IPS-NIHi7 (cell line): ENCODE measurements around the gene PSG3.
"Not testable (repeated sequence)": the region's sequence is repeated elsewhere in the genome, so short reads cannot be mapped to it uniquely, and the experiment has no call there.

Experiments
- DNase-seq: peaks from one replicate; pipeline ENCODE4 v3.0.0; 2012; ENCODE audit warnings: mixed read lengths; ENCODE audit errors: extremely low spot score

Gene PSG3

DNA sequence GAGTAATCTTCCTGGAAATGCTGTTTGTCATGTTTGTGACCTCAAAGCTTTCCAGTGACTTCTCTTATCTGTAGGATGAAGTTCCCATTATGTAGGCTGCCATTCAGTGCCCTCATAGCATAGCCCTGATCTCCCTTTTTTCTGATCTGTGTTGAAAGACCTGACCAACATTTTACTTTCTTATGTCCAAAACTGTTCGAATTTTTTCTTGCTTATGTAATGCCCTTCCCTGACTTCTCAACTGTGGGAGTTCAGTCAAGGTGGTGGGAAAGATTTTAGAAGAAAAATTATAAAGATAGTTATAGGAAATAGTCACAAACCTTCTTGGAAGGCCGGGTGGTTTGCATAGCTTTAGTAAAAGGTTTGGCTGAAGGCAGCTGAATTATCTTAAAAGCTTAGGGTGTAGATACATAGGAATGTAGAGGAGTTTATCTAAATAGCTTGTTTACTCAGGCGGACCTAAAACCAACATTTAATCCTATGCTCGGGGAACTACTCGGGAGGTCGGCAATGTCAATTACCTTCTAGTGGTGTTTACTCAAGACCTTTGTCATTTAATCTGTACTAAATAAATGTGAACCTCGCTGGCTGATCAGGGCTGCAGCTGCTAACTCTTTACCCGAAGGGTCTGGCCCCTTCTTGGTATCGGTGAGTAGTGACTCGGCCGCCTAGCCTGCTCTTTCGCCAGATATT is 44.3 kb downstream of the PSG3 start:
- DNase-seq = no peak

DNA sequence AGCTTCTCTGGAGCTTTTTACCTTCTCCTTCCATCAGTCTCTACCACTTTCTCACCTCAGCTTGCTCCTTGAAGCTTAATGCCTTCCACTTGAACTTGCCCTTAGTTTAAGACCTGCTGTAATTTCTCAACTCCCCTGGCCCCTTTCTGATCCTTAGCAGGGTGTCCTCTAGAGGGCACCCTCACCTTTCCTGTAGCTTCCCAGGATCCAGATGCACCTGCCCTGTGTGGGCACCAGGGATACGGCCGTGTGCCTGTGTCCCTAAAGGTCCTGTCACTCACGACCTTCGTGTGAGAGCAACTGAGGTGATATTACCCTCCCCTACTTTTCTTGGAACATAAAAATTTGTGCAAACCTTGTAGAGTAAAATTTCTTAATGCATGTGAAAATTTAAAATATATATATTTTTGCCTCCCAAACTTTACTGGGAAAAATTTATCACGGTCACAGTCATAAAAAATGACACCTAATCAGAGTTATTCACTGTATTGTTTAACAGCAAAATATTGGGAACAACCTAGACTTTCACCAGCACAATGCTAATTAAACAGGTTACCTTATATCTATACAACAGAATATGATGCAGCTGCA is 46.4 kb downstream of the PSG3 start:
- DNase-seq = peak; percentile 18

DNA sequence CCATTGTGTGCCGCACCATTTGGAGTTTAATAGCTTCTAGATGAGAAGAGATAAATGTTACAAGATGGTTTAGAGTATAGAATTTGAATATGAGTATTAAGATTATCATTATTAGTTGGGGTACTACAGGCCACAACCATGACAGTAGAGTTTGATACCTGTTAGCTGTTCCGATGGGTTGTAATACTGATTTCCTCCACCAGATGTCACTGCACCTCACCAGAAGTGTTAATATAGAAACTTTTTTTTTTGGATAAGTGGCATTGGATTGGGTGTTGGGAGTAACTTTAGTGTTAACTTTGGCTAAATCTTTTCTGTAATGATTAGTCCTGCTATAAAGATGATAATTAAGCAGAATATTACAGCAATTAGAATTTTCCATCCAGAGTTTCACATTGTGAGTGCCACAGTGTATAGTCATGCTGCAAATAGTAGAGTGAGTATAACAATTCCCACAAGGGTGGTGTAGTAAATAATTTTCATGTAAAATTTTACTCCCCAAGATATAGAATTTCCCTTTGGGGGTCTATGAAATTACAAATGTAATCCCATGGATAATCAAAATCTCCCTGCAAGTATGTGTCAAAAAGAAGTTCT is 56.3 kb downstream of the PSG3 start:
- peak; percentile 15 for DNase-seq

DNA sequence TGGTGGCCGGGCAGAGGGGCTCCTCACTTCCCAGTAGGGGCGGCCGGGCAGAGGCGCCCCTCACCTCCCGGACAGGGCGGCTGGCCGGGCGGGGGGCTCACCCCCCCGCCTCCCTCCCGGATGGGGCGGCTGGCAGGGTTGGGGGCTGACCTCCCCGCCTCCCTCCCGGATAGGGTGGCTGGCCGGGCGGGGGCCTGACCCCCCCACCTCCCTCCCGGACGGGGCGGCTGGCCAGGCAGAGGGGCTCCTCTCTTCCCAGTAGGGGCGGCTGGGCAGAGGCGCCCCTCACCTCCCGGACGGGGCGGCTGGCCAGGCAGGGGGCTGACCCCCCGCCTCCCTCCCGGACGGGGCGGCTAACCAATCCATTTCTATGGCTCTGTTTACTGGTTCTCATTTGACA is 64.0 kb downstream of the PSG3 start:
- DNase-seq = not testable (repeated sequence)

DNA sequence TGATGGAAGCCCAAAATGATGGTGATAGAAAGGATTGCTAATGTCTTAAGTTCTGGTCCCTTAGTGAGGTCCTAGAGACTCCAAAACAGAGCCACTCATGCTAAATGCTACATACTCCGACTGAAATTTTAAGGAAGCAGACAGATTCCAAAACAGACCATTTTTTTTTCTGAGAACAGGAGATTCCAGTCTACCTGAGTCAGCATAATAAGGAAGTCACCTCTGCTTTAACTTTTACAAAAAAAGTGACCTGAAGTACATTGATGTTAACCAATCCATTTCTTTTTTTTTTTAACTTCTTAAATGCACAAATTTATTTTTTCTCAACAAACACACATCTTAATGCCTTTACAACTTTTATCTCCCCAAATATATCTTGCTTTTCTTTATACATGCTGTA is 65.7 kb downstream of the PSG3 start:
- DNase-seq = not testable (repeated sequence)
